HG02970 (cell line): ENCODE results near the gene C1QL4.
"Not testable (repeated sequence)": the region's sequence is repeated elsewhere in the genome, so short reads cannot be mapped to it uniquely, and the experiment has no call there.

Source experiments
- ATAC-seq: cut with Tn5 transposase; IDR thresholded peaks from one replicate; pipeline ENCODE4 v1.9.1; 2021; ENCODE audit warnings: mild to moderate bottlenecking, moderate library complexity, moderate number of reproducible peaks; ENCODE audit not compliant: unreplicated experiment, low FRiP score

C1QL4 gene

DNA sequence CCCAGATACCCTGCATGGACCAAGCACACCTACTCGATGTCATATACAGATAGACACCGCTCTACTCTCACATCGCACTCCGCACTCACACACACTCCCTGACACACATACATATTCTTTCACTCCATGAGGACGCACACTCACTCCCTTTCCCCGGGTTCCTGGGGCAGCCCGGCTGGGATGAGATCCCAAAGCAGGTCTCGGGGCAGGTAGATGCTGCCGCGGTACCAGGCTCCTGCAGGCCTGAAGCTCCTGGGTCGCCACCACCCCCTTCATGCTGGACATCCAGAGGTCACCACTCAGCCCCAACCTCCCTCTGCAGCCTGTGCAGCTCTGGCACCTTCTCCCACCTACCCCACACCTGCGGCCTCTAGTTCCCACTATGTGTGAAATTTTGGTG lies 2.3 kb downstream of the C1QL4 start:
- ATAC-seq: no peak

GRCh38 chr12:49334226-49334625 lies 2.8 kb downstream of the C1QL4 start:
- ATAC-seq: no peak

DNA sequence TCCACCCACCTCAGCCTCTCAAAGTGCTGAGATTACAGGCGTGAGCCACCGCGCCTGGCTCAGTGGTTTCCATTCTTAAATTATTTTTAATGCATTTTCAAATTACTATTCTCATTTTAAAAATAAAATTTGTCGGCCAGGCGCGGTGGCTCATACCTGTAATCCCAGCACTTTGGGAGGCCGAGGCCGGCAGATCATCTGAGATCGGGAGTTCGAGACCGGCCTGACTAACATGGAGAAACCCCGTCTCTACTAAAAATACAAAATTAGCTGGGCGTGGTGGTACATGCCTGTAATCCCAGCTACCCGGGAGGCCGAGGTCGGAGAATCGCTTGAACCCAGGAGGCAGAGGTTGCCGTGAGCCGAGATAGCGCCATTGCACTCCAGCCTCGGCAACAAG lies 3.2 kb downstream of the C1QL4 start:
- not testable (repeated sequence) for ATAC-seq

- ATAC-seq: no peak
Measured at GRCh38 chr12:49332891-49333371, 4.1 kb downstream of the C1QL4 start.

DNA sequence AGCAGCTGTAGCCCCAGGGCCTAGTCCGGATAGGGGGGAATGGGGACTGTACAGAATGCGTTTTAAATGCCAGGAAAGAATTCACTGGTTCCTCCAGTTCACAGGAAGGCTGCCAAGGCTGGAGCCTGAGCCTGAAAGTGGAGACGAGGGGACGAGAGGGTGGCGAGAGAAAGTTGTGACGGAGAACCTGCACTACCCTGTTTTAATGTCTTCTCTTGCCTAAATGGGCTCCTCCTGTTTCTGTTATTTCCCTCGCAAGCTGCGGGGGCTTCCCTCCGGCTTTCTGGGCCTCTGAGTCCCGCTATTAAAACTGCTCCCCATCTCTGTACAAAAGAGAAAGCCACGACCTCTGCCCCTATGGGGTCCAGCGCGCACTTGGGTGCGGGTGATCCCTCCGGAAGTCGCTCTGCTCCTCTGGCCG lies 4.5 kb downstream of the C1QL4 start:
- ATAC-seq: no peak

DNA sequence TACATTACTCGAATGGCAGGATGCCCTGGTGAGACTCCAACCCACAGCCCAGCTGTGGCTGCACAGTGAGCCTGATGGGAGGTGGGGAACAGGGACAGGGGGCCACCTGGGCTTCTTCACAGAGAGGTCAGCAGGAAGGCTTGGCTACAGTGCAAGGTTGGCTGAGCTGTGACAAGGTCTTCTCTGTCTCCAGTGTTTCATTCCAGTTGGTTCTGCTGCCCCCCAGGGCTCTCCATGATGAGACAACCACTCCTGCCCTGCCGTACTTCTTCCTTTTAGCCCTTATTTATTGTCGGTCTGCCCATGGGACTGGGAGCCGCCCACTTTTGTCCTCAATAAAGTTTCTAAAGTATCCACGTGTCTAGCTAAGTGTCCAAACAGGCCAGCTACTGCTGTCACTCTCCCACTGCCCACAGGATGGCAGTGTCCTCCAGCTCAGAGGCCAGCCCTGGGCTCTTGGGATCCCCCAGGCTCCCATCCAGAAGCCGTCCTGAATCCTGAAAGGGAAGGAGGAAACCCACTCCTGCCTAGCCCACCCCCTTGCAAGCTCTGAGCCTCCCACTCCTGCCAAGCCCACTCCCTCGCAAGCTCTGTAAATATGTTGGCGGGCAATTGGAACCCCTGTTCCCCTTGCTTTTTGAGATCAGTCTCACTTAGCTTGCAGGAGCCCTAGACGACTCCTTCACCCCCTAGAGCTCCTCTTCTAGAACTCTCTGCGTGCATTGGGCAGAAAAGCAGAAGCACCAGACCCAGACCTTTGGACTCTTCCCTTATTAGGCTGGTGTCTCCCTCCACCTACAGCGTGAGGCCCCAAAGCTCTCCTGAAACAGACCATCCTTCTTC lies 5.4 kb downstream of the C1QL4 start:
- no peak for ATAC-seq

GRCh38 chr12:49330631-49331379 lies 6.2 kb downstream of the C1QL4 start:
- no peak for ATAC-seq

GRCh38 chr12:49330032-49330619 lies 6.9 kb downstream of the C1QL4 start:
- no peak for ATAC-seq

GRCh38 chr12:49328816-49329215 lies 8.2 kb downstream of the C1QL4 start:
- ATAC-seq: no peak

DNA sequence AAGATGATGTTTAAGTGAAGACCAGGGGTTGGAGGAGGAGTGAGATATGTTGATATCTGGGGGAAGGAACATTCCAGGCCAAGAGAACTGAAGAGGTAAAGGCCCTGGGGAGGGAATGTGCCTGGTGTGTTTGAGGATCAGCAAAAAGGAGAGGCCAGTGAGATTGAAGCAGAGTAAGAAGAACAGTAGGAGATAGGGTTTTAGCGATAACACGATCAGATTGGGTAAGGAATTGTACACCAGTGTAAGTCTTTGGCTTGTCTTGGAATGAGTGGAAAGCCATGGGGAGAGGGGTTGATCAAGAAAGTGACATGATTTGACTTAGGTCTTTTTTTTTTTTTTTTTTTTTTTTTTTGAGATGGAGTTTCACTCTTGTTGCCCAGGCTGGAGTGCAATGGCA lies 9.1 kb downstream of the C1QL4 start:
- no peak for ATAC-seq

DNA sequence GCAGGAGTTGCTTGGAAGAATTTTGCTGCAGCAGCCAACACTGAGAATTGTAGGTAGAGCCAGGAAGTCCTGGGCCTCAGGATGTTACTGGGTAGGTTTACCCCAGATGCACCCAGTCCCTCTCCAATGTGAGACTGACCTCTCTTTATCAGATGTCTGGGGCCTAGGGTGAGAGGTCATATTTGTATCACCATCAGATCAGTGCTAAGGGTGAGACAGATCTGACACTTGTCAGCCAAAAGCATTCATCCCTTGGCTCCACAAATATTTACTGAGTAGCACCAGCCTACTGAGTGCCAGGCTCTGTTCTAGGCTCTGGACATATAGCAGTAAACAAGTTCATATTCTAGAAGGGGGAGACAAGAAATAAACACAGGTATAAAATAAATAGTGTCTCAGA lies 9.6 kb downstream of the C1QL4 start:
- no peak for ATAC-seq

DNA sequence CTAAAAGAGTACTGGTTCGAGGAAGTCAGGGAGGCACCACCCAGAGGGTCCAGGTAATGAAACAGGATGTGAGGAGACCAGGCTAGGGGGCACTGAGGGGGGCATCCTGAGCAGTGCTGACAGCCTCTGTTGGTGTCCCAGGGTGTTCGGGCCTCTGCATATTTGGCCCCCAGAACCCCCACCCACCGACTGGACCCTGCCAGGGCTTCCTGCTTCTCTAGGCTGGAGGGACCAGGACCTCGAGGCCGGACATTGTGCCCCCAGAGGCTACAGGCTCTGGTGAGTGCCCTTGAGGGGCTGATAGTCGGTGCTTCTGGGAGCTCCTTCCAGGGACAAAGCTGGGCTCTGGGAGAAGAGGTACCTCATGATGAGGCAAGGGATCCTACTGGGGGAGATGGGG lies 11.4 kb downstream of the C1QL4 start:
- ATAC-seq: no peak

- no peak for ATAC-seq
Measured at GRCh38 chr12:49323524-49324097, 13.4 kb downstream of the C1QL4 start.

- ATAC-seq: peak; percentile 97
Measured at GRCh38 chr12:49322708-49323523, 14.1 kb downstream of the C1QL4 start, which contains the start of gene TROAP. TROAP (plus strand) TSS chr12:49323255; CDS start chr12:49323609, 354 bp downstream.

DNA sequence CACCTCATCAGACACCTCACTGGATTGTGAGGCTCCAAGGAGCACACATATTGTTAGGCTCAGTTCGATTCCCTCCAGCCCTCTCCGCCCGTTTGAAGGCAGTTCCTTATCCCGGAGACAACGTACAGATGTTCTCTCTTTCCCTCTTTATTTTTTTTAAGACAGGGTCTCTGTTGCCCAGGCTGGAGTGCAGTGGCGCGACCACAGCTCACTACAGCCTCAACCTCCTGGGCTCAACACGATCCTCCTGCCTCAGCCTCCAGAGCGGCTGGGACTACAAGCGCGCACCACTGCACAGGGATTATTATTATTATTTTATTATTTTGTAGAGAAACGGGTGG lies 14.7 kb downstream of the C1QL4 start:
- ATAC-seq: no peak

- ATAC-seq: not testable (repeated sequence)
Measured at GRCh38 chr12:49320411-49321103, 16.4 kb downstream of the C1QL4 start.

- ATAC-seq: not testable (repeated sequence)
Measured at GRCh38 chr12:49317118-49317517, 19.9 kb downstream of the C1QL4 start.

DNA sequence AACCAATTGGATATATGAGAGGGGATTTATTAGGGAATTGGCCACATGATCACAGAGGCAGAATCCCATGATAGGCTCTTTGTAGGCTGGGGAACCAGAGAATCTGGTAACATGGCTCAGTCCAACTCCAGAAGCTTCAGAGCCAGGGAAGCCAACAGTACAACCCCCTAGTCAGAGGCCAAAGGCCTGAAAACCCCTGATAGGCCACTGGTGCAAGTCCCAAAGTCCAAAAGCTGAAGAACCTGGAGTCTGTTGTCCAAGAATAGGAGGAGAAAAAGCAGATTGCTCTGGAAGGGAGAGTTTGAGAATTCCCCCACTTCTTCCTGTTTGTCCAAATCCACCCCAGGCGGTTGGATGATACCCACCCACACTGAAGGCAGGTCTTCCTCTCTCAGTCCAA lies 22.2 kb downstream of the C1QL4 start:
- ATAC-seq: no peak

GRCh38 chr12:49310451-49311000 lies 26.5 kb downstream of the C1QL4 start:
- ATAC-seq: not testable (repeated sequence)
